SK-N-MC (cell line): ENCODE measurements around the gene VSTM4.

Experiments
- EZH2 ChIP-seq: fragments of 200-600 bp; sonication (generic); IDR thresholded peaks from one replicate; pipeline ENCODE4 v1.6.1; 2017; ENCODE audit warnings: antibody characterized with exemption
- FOXP2 ChIP-seq: optimal IDR thresholded peaks from 2 replicates; pipeline ENCODE3; 2011; ENCODE audit warnings: mild to moderate bottlenecking, moderate library complexity; ENCODE audit not compliant: insufficient read depth; ENCODE audit errors: extremely low read length, control extremely low read depth
- POLR2AphosphoS5 ChIP-seq: IDR thresholded peaks from 2 replicates; pipeline ENCODE4 v1.6.1; 2012; ENCODE audit warnings: mild to moderate bottlenecking, low read depth, low read length, borderline replicate concordance

- TF ChIP-seq POLR2AphosphoS5, result no peak
- no peak for TF ChIP-seq EZH2
- TF ChIP-seq FOXP2, result no peak
These were observed 80.4 kb downstream of the VSTM4 start for GRCh38 chr10:49034925-49035324.
